CD4-positive, alpha-beta T cell (primary cell): ENCODE measurements around the gene SRP9. TPM values are rescaled to one million over a fixed set of nuclear protein-coding genes. Genes with fewer than 3 reads are reported as not detected.
"Not testable (repeated sequence)": the region's sequence is repeated elsewhere in the genome, so short reads cannot be mapped to it uniquely, and the experiment has no call there.

Experiments
- ATAC-seq: fragments of 200-7000 bp; cut with Tn5 transposase; one replicate; pipeline ENCODE4 v1.10.0; 2022; ENCODE audit warnings: mild to moderate bottlenecking; ENCODE audit not compliant: poor library complexity
- CTCF ChIA-PET: fragments of 350-600 bp; sonication (Branson Sonifier 250); formaldehyde crosslinking; loops from one replicate; lab custom pipeline; 2021; ENCODE audit warnings: antibody characterized with exemption, inconsistent platforms; lab: Charles Lee
- POLR2A ChIA-PET: fragments of 350-600 bp; sonication (Branson Sonifier 250); formaldehyde crosslinking; loops from one replicate; lab custom pipeline; 2021; ENCODE audit warnings: antibody characterized with exemption, inconsistent platforms; lab: Charles Lee
- DNase-seq, 14 experiments: peaks; one replicate each; pipeline ENCODE4 v3.0.0-alpha.2; 2013 to 2020; ENCODE audit warnings: mixed read lengths in 2 of 14
- H3K27ac ChIP-seq, 2 donors: one replicate each; pipeline versions ENCODE4 v1.5.1 to v1.7.0; 2013; ENCODE audit warnings: low read length in 2 of 2, low read depth in 1 of 2, mild to moderate bottlenecking in 1 of 2
- H3K27me3 ChIP-seq, 2 experiments: 1 replicate in 1 of 2; 2 replicates in 1 of 2; pipeline versions ENCODE4 v1.6.1 to v1.7.0; 2013; ENCODE audit warnings: low read length in 2 of 2, control low read depth in 1 of 2, mild to moderate bottlenecking in 1 of 2, moderate library complexity in 1 of 2; ENCODE audit not compliant: insufficient read depth in 2 of 2, control insufficient read depth in 1 of 2
- H3K36me3 ChIP-seq: one replicate; pipeline ENCODE4 v1.6.1; 2013; ENCODE audit warnings: low read length, control low read depth; ENCODE audit not compliant: insufficient read depth
- H3K4me1 ChIP-seq: one replicate; pipeline ENCODE4 v1.6.1; 2013; ENCODE audit warnings: low read length, control low read depth; ENCODE audit not compliant: insufficient read depth
- H3K4me3 ChIP-seq: one replicate; pipeline ENCODE4 v1.5.1; 2013; ENCODE audit warnings: mild to moderate bottlenecking, low read length, moderate library complexity
- H3K9me3 ChIP-seq, 2 experiments: 1 replicate in 1 of 2; 2 replicates in 1 of 2; pipeline versions ENCODE4 v1.6.1 to v1.7.0; 2013; ENCODE audit warnings: low read length in 2 of 2, mild to moderate bottlenecking in 2 of 2, control low read depth in 1 of 2, moderate library complexity in 1 of 2; ENCODE audit not compliant: control insufficient read depth in 1 of 2, insufficient read depth in 1 of 2
- H3K27ac Mint-ChIP-seq: one replicate; pipeline ENCODE4 v1.8.0; 2020; ENCODE audit warnings: mixed read lengths
- H3K27me3 Mint-ChIP-seq: one replicate; pipeline ENCODE4 v1.8.0; 2021; ENCODE audit warnings: mixed read lengths
- H3K36me3 Mint-ChIP-seq: one replicate; pipeline ENCODE4 v1.8.0; 2021; ENCODE audit warnings: low read depth, mixed read lengths
- H3K4me1 Mint-ChIP-seq: one replicate; pipeline ENCODE4 v1.8.0; 2021; ENCODE audit warnings: low read depth, mixed read lengths
- H3K4me3 Mint-ChIP-seq: one replicate; pipeline ENCODE4 v1.8.0; 2020; ENCODE audit warnings: mild to moderate bottlenecking, mixed read lengths
- H3K9me3 Mint-ChIP-seq: one replicate; pipeline ENCODE4 v1.8.0; 2020; ENCODE audit warnings: mixed read lengths
- intact Hi-C, 2 experiments: fragments of 100-400 bp; cut with DNase I in 1 of 2; cut with micrococcal nuclease in 1 of 2; formaldehyde crosslinking; loops; one replicate each; pipeline versions ENCODE4 v1.15.1 to v1.9.0; 2023 to 2025; cut with DNase I, micrococcal nuclease
- total RNA-seq, 174 experiments: library from RNA in 2 of 174; stranded (reverse) in 2 of 174; gene quantifications; one replicate each; pipeline ENCODE4 v1.2.3 and lab custom pipeline; 2021 to 2026
- TF ChIP-seq, protein P1 (sequence below): fragments of 200-600 bp; IDR thresholded peaks from one replicate; pipeline ENCODE4 v1.8.0; 2022; ENCODE audit warnings: antibody characterized with exemption, mild to moderate bottlenecking

SRP9 gene
- total RNA-seq, 2 experiments from 2014 or later, result 63.7 to 69.8 TPM

DNA sequence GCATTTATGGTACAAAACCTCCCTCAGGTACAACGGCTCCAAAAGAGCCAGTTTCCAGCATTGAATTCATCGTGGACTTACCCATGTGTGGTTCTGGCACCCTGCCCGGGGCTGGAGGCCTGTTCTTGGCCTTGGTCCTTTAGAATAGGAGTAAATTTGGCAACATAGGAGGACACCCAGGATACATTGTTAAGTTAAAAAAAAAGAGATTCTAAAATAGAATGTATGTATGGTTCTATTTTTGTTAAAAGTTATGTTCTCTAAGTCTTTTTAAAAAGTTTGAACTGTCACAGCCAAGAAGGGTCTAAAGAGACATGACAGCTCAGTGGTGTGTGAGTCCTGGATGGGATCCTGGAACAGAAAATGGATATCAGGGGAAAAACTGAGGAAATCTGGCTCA lies 58.2 kb downstream of the SRP9 start:
- Mint-ChIP-seq H3K27me3 (no peaks in the 10 kb centered on the region), H3K9me3 (no peaks in the 10 kb centered on the region), H3K36me3 (no peaks in the 10 kb centered on the region), H3K27ac (no peak overlapping the region), H3K4me3 (no peak overlapping the region), H3K4me1 (peaks cover 14% of the 10 kb centered on the region)
- H3K27me3 ChIP-seq, result no peaks in the 10 kb centered on the region
- H3K36me3 ChIP-seq, result no peaks in the 10 kb centered on the region
- TF ChIP-seq, protein P1, sequence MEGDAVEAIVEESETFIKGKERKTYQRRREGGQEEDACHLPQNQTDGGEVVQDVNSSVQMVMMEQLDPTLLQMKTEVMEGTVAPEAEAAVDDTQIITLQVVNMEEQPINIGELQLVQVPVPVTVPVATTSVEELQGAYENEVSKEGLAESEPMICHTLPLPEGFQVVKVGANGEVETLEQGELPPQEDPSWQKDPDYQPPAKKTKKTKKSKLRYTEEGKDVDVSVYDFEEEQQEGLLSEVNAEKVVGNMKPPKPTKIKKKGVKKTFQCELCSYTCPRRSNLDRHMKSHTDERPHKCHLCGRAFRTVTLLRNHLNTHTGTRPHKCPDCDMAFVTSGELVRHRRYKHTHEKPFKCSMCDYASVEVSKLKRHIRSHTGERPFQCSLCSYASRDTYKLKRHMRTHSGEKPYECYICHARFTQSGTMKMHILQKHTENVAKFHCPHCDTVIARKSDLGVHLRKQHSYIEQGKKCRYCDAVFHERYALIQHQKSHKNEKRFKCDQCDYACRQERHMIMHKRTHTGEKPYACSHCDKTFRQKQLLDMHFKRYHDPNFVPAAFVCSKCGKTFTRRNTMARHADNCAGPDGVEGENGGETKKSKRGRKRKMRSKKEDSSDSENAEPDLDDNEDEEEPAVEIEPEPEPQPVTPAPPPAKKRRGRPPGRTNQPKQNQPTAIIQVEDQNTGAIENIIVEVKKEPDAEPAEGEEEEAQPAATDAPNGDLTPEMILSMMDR, result no peak
- H3K27ac ChIP-seq, result no peak overlapping the region
- no peak overlapping the region for H3K4me3 ChIP-seq
- intact Hi-C loops, result no loop called here
- CTCF ChIA-PET, result interaction anchor here (0.7 kb wide), 1 partner anchor 354 kb away, joined by 5 read pairs; no protein-coding TSS in a partner anchor
- ATAC-seq (no peak), DNase-seq (no peak)
- peaks cover 15% of the 10 kb centered on the region for H3K4me1 ChIP-seq
- no peaks in the 10 kb centered on the region for H3K9me3 ChIP-seq
- POLR2A ChIA-PET, result interaction anchor here (1.0 to 1.3 kb wide), 2 partner anchors 14 to 24 kb away, joined by 3 to 6 read pairs; no protein-coding TSS in a partner anchor

- peaks cover 15% of the 10 kb centered on the region for H3K4me1 ChIP-seq
- H3K9me3 Mint-ChIP-seq, DNase-seq, H3K27me3 Mint-ChIP-seq, H3K4me3 Mint-ChIP-seq, H3K9me3 ChIP-seq, H3K36me3 ChIP-seq, H3K27ac ChIP-seq, CTCF ChIA-PET, H3K36me3 Mint-ChIP-seq, H3K4me3 ChIP-seq, H3K27ac Mint-ChIP-seq, intact Hi-C loops, ATAC-seq, H3K27me3 ChIP-seq: not testable (repeated sequence)
- POLR2A ChIA-PET, result interaction anchor here (1.0 kb wide), 1 partner anchor 14 kb away, joined by 3 read pairs; no protein-coding TSS in a partner anchor
- H3K4me1 Mint-ChIP-seq, result peaks cover 17% of the 10 kb centered on the region
These were observed 58.7 kb downstream of the SRP9 start for GRCh38 chr1:225836296-225836695.

- H3K27ac ChIP-seq, result peak overlapping the region in 1 of 2 donors; percentile 14
- peaks cover 25% of the 10 kb centered on the region for H3K4me1 ChIP-seq
- no peak overlapping the region for H3K27ac Mint-ChIP-seq
- H3K9me3 ChIP-seq, result no peaks in the 10 kb centered on the region
- H3K36me3 ChIP-seq, result no peaks in the 10 kb centered on the region
- H3K4me3 ChIP-seq, result no peak overlapping the region
- H3K27me3 Mint-ChIP-seq, result no peaks in the 10 kb centered on the region
- no peak for ATAC-seq
- no peak overlapping the region for H3K4me3 Mint-ChIP-seq
- H3K36me3 Mint-ChIP-seq, result no peaks in the 10 kb centered on the region
- no peak for DNase-seq
- no peaks in the 10 kb centered on the region for H3K27me3 ChIP-seq
- TF ChIP-seq, protein P1, result no peak
- H3K9me3 Mint-ChIP-seq, result no peaks in the 10 kb centered on the region
- CTCF ChIA-PET, result no interaction called here
- POLR2A ChIA-PET, result interaction anchor here (0.8 to 5.6 kb wide), 7 partner anchors 10 to 85 kb away, joined by 3 to 23 read pairs (median 5); partner anchors contain the start of genes EPHX1 and SRP9
- H3K4me1 Mint-ChIP-seq, result peaks cover 31% of the 10 kb centered on the region
- intact Hi-C loops, result no loop called here
These were observed 61.2 kb downstream of the SRP9 start for GRCh38 chr1:225838793-225839192.

Other genes with a start within 250 kb of the SRP9 start
- not detected for gene ENAH, start 124.7 kb upstream of the SRP9 start, total RNA-seq
- gene EPHX1, start 32.3 kb downstream of the SRP9 start, total RNA-seq, result under 1 TPM; 0.34 to 0.47 TPM
- 100 to 1,000 TPM; 199 to 204 TPM for gene TMEM63A, start 104.6 kb downstream of the SRP9 start, total RNA-seq
- not detected for gene LEFTY1, start 111.3 kb downstream of the SRP9 start, total RNA-seq
- gene PYCR2, start 146.4 kb downstream of the SRP9 start, total RNA-seq, result 10 to 100 TPM; 24.1 to 26.2 TPM
- gene LEFTY2, start 163.4 kb downstream of the SRP9 start, total RNA-seq, result not detected
- gene SDE2, start 221.5 kb downstream of the SRP9 start, total RNA-seq, result 10 to 100 TPM; 48.2 to 49.3 TPM